Amygdala (tissue), 56 donors: ENCODE data around the gene NBEAL1.
"Not testable (repeated sequence)": the region's sequence is repeated elsewhere in the genome, so short reads cannot be mapped to it uniquely, and the experiment has no call there.

ENCODE experiments used
- DNase-seq, 56 donors: peaks; one replicate each; lab custom pipeline; 2025; lab: John Stamatoyannopoulos, UW

The NBEAL1 gene

GRCh38 chr2:203014456-203015199 lies at the start of gene NBEAL1:
NBEAL1 (plus strand) TSS chr2:203014875; CDS start chr2:203016385, 1,510 bp downstream.
- peak; percentile 83 to 99 (median 97) for DNase-seq

- peak in 2 of 56 donors; percentile 4 to 6 for DNase-seq
These were observed 48.7 kb upstream of the NBEAL1 start for GRCh38 chr2:202965810-202966460.

- not testable (repeated sequence) for DNase-seq
These were observed 45.3 kb upstream of the NBEAL1 start for GRCh38 chr2:202969404-202969803.

GRCh38 chr2:202976809-202977208 lies 37.9 kb upstream of the NBEAL1 start:
- DNase-seq: no peak

GRCh38 chr2:202982779-202983491 lies 31.7 kb upstream of the NBEAL1 start:
- DNase-seq: no peak

GRCh38 chr2:202989749-202990148 lies 24.9 kb upstream of the NBEAL1 start:
- no peak for DNase-seq

- no peak for DNase-seq
These were observed 24.2 kb upstream of the NBEAL1 start for GRCh38 chr2:202990501-202990900.

GRCh38 chr2:202997113-202997512 lies 17.6 kb upstream of the NBEAL1 start:
- not testable (repeated sequence) for DNase-seq

- DNase-seq: no peak
These were observed 12.4 kb upstream of the NBEAL1 start for GRCh38 chr2:203002054-203002821.

GRCh38 chr2:203003716-203004115 lies 11.0 kb upstream of the NBEAL1 start:
- DNase-seq: no peak

GRCh38 chr2:203016716-203017115 lies 2.0 kb downstream of the NBEAL1 start:
- no peak for DNase-seq

GRCh38 chr2:203018181-203018580 lies 3.5 kb downstream of the NBEAL1 start:
- no peak for DNase-seq

GRCh38 chr2:203019142-203019541 lies 4.5 kb downstream of the NBEAL1 start:
- DNase-seq: no peak

GRCh38 chr2:203021991-203022390 lies 7.3 kb downstream of the NBEAL1 start:
- no peak for DNase-seq

GRCh38 chr2:203022751-203023150 lies 8.1 kb downstream of the NBEAL1 start:
- no peak for DNase-seq

GRCh38 chr2:203025592-203025991 lies 10.9 kb downstream of the NBEAL1 start:
- DNase-seq: no peak

- DNase-seq: no peak
These were observed 15.9 kb downstream of the NBEAL1 start for GRCh38 chr2:203030545-203030944.

GRCh38 chr2:203030991-203031390 lies 16.3 kb downstream of the NBEAL1 start:
- DNase-seq: no peak

- no peak for DNase-seq
These were observed 18.7 kb downstream of the NBEAL1 start for GRCh38 chr2:203033395-203033794.

- no peak for DNase-seq
These were observed 21.3 kb downstream of the NBEAL1 start for GRCh38 chr2:203035879-203036470.
